KBM-7 (cell line): ENCODE data around the gene AIG1.
"Not testable (repeated sequence)": the region's sequence is repeated elsewhere in the genome, so short reads cannot be mapped to it uniquely, and the experiment has no call there.

ENCODE experiments used
- DNase-seq: peaks from one replicate; pipeline ENCODE4 v3.0.0-alpha.2; 2015
- in situ Hi-C: fragments of 300-500 bp; cut with MboI; formaldehyde crosslinking; loops from 2 replicates; pipeline ENCODE4 v1.14.3; 2020; ENCODE audit warnings: low sequenced_read_pairs, low pct_unique_long_range_greater_than_20kb, mixed read lengths

AIG1 gene

DNA sequence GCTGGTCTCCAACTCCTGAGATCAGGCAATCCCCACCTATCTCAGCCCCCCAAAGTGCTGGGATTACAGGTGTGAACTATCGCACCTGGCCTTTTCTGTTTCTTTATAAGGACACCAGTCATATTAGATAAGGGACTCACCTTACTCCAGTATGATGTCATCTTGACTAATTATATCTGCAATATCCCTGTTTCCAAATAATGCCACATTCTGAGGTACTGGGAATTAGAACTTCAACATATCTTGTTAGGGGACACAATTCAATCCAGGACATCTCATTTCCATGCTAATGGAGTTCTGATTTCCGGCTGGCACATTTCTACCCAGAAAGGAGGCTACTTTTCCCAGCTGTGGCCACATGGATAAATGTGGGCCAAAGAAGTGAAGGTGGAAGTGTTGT is 6.4 kb upstream of the AIG1 start:
- DNase-seq = no peak
- in situ Hi-C loops = no loop called here

DNA sequence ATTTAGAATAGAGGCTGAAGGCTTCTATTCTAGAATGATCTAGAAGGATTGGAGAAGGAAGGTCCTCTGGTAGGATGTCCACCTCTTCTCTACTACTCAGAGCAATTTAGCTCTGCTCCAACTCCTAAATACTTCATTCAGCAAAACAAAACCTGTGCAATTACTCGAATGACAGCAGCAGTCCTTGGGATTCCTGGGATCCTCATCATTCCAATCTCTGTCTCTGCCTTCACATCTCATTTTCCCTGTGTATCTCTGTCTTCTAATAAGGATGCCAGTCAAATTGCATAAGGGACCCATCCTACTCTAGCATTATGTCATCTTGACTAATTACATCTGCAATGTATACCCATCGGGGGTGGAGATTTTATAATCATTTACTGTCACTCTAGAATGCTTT is 5.5 kb upstream of the AIG1 start:
- DNase-seq = no peak
- in situ Hi-C loops = no loop called here

DNA sequence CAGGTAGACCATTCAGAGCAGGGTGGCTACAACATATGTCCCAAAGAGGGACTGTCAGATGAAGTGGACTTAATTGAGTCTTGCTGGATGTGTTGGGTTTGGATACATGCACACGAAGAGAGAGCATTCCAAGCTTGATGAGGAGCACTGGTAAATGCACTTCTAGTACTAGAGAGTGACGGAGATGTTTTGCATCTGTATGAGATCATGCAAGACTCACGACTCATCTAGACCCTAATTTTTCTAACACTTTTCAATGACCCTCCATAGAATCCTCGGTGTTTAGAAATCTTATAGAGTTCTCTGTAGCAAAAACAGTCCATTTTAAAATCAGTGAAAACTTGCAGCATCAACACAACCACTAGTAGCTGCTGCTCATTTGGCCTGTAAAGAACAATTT is 4.8 kb upstream of the AIG1 start:
- DNase-seq = no peak
- in situ Hi-C loops = no loop called here

DNA sequence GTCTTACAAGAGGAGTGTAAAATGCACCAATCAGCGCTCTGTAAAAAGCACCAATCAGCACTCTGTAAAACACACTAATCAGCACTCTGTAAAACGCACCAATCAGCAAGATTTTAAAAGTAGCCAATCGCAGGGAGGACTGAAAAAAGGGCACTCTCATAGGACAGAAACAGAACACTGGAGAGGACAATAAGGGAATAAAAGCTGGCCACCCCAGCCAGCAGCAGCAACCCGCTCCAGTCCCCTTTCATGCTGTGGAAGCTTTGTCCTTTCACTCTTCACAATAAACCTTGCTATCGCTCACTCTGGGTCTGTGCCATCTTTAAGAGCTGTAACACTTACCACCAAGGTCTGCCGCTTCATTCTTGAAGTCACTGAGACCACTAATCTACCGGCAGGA is 1.7 kb upstream of the AIG1 start:
- in situ Hi-C loops = no loop called here

DNA sequence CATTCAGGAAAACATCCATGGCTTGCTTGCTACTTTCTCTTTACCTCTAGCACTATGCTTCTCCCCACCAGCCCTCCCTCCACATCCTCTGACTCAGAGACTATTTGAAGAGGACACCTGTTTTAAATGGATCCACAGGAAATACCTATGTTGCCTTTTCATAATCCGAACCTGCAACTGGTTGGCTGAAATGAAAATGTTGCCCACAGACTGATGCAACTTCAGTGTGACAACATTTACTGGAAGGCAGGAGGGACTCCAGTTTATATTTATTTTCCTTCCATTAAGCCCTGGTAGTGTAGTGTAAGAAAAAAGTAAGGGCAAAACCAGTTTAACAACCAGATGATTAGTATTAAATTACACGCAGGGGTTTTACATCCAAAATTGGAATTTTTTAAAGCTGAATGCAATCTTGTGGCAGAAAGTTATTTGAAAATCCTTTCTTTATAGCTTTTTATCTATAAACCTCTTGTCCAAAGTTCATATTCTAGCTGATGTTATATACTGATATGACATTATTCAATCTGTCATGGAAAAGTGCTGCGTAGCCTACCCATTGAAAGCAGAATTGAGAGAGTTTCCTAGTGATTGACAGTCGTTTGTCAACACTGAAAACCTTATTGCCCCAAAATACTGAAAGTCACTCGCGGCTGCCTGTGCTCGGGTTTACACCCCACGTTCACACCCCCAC is 881 bp upstream of the AIG1 start:
- in situ Hi-C loops = no loop called here
- DNase-seq = no peak

More for the DNA sequence above, 1.7 kb upstream of the AIG1 start:
- DNase-seq = no peak

DNA sequence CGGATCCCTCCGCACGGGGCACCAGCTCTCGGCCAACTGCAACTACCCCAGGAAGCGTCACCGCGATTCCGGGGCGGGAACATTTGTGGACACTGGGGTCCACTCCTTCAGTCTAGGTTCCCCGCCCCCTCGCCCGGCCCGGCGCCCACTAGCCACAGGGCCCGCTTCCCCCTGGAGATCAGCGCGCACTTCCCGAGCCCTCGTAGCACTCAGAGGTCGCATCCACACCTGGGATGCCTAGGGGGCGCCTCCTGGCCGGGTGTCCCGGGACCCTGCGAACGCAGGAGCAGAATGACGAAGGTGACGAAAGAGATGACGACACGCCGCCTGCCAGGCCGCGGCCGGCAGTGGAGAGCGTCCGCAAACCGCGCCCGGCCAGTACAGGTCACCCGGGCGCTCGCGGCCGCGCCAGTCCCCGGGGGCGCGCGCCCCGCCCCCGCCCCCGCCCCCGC is 309 bp upstream of the AIG1 start:
- in situ Hi-C loops = no loop called here
- peak; percentile 67 for DNase-seq

DNA sequence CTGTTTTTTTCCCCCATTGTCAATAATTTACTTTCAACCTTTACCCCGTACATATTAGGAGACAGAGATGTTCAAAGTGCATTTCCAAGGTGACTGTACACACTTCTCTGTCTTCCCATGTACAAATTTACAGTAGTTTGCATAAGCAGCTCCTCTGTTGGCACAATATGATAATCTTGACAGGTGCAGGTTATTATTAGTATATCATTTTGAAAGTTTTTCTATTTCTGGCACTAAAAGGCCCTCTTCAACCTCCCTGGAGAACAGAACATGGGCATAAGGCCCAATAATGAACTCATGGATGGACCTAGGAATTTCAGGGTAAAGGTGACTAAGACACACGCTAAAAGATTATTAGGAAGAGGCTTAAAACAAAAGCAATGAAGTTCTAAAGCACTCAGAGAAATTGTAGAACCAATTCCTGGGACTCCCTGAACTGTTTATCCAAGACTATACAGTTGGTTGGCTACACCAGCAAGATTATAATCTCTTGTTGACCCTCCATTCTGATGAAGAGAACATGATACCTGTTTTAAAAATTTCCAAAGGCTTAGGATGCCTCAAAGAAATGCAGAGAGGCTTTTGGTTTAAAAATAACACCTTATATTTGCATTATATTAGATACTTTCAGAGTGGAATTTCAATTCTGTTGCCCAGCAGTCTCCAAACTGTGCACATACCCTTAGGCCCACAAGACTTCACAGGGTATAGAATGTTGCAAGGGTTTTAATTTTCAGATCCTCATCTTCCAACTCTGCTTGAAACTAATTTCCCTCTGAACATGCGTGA is 1.1 kb downstream of the AIG1 start:
- no peak for DNase-seq
- in situ Hi-C loops = no loop called here

DNA sequence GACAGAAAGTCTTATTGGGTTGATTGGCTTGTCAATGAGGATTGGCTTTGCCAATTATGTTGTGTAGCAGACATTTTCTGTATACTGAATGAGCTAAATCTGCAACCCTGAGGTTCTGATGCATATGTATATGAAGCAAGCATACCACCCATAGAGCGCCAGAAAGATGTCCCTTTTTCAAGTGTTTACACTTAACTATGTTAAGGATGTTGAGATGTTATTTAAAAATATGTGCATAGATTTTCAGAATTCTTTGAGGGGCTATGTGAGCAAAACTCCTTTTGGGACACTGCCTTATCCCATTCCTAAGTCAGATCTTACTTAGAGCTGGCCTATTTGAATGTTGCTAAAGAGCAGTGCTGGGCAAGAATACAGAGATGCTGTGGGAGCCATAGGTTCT is 1.9 kb downstream of the AIG1 start:
- in situ Hi-C loops = no loop called here
- DNase-seq = no peak

DNA sequence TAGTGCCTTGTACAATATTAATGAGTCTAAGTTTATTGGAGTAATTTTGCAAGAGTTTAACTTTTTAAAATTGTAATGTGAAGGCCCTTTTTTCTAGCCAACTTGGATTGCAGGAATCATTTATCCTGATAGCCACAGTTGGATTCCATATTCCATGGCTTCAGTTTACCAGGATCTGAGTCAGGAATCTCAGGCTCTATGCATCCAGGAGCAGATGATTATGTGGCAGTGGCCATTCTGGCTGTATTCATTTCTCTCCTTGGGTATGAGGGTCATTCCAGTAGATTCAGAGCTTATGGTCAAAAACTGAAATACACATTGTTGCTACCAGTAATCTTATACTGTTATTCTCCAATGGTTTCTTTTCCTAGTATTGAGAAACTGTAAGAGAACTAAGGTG is 2.9 kb downstream of the AIG1 start:
- no peak for DNase-seq
- in situ Hi-C loops = no loop called here

DNA sequence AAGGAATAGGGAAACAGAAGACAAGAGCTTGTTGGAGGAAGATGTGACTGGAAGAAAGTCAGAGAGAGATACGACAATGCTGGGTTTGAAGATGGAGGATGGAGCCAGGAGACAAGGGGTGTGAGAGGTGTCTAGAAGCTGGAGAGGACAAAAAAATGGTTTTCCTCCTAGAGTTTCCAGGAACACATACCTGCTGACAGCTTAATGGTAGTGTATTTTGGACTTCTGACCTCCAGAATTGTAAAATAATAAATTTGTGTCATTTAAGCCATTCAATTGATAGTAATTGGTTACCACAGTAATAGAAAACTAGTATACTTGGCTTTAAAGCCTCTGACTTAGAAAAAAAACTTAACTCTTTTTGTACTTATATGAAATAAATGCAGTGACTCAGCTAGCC is 3.6 kb downstream of the AIG1 start:
- no peak for DNase-seq
- in situ Hi-C loops = no loop called here

DNA sequence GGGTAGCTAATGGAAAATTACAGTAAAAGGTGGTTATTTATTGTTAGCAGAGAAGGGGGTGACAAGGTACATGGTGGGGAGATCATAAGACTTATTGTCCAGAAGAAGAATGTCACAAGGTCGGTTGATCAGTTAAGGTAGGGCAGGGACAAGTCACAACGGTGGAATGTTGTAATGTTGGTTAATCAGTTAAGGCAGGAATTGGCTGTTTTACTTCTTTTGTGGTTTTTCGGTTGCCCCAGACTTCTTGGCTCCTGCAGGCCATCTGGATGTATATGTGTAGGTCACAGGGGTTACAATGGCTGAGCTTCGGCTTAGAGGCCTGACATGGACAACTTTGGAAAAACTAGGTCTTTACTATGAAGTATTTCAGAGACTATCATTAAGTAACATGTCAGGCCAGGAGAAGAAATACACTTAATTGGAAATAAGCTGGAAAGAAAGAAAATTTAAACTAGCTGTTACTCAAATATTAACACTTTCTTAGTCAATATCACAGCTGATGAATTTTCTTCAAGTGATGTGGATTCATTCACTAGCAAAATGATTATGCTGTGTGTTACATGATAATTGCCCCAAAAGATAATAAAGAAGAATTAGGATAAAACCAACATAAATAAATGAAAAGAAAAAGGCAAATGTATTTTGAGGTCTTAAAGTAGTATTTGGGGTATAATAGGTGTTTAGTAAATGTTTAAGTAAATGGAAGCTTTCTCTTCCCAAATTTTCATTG is 4.4 kb downstream of the AIG1 start:
- in situ Hi-C loops = no loop called here
- DNase-seq = peak; percentile 8

DNA sequence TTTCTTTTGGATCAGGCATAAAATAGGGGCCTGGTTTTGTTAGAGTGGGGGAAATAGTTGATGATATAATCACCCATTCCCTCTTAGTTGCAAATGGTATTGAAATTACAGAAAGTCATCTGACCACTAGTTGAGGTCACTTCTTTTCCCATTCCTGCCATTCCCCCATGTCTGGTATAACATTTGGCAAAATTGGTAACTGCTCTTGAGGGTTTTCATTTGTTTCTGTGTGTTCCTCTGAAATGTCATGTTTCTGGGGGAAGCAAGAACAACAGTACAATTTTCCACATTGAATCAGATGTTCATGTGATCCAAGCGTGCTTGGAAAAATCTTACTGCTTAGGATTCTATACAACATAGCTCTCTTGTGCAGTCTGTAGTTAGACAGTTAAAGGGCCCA is 7.3 kb downstream of the AIG1 start:
- in situ Hi-C loops = no loop called here
- DNase-seq = no peak

DNA sequence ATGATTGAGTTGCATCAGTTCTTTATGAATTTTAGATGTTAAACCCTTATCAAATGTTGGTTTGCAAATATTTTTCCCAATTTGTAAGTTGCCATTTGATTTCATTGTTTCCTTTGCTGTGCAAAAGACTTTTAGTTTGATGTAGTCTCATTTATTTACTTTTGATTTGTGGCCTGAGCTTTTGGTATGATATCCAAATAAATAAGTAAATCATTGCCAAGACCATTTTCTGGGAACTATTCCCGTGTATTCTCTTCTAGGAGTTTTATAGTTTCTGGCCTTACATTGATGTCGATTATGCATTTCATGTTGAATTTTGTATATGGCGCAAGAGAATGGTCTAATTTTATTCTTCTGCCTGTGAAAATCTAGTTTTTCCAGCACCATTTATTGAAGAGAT is 13.4 kb downstream of the AIG1 start:
- no peak for DNase-seq
- in situ Hi-C loops = no loop called here

DNA sequence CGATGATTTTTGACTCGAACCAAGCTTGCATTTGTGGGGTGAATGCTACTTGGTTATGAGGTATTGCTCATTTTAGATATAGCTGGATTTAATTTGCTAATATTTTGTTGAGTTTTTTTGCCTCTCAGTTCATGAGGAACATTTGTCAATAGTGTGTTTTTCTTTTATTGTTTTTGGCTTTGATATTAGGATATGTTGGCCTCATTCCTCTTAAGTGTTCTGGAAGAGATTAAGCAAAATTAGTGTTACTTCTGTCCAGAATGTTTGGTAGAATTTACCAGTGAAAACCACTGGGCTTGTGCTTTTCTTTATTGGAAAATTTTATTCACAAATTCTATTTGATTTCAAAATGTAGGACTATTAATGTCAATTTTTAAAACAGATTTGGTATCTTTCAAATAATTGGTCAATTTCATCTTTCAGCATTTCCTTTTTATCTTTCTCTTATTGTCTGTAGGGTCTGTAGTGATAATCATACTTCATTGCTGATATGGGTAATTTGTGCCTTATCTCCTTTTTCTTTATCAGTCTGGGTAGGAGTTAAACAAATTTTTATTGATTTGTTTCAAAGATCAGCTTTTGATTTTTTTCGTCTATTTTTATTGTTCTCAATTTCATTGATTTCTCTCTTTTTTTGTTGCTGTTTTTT is 14.1 kb downstream of the AIG1 start:
- DNase-seq = no peak
- in situ Hi-C loops = no loop called here

DNA sequence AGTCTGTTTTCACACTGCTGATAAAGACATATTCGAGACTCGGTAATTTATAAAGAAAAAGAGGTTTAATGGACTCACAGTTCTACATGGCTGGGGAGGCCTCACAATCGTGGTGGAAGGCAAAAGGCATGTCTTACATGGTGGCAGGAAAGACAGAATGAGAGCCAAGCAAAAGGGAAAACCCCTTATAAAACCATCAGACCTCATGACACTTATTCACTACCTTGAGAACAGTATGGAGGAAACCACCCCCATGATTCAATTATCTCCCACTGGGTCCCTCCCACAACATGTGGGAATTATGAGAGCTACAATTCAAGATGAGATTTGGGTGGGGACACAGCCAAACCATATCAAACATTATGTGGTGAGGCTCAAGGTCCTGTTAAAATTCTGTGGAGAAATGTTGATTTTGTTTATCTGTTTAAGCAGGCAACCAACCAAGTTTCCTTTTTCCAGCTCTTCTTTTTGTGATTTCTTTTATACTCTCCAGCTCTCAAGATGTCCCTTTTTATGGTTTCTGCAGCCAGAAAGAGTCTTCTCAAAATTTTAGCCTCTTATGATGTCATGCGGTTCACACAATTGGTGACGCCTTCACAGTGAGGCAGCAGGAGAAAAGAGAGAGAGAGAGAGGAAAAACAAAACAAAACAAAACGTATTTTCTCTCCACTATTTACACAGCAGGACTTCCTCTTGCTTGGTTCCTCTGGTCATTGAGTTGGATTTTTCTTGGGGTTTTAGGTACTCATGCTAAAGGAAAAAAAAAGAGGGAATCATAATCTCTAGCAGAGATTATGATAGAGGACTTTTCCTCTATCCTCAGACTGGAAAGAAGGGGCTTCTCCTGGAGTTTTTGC is 18.0 kb downstream of the AIG1 start:
- DNase-seq = no peak
- in situ Hi-C loops = no loop called here

DNA sequence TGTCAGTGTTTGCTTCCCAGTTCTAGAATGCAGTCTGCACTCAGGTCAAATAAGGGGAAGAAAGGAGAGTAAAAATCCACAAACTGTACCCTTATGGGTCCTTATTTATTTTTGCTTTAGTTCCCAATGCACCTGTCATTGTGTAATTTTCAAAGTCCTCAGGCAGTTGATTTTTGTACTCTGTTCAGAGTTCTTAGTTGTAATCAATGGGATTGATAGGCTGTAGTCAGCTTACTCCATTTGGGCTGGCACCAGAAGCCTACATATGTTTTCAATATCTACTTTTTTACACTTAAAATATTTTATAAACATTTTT is 18.6 kb downstream of the AIG1 start:
- in situ Hi-C loops = no loop called here
- no peak for DNase-seq

DNA sequence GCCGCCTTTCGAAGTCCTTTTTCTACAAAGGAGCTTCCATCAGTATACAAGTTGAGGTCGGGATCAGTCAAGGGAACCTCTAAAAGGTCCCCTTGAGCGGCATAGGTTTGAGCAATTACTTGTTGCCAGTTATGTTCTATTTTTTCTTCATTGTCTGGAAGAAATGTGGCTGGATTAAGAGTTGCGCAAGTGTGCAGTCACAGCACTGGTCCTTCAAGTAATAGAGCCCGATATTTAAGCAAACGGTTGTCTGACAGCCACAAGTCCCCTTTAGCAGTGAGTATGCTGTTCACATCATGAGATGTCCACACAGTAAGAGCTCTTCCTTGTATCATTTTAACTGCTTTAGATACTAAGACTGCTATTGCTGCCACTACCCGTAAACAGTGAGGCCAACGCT is 21.6 kb downstream of the AIG1 start:
- in situ Hi-C loops, DNase-seq: not testable (repeated sequence)

DNA sequence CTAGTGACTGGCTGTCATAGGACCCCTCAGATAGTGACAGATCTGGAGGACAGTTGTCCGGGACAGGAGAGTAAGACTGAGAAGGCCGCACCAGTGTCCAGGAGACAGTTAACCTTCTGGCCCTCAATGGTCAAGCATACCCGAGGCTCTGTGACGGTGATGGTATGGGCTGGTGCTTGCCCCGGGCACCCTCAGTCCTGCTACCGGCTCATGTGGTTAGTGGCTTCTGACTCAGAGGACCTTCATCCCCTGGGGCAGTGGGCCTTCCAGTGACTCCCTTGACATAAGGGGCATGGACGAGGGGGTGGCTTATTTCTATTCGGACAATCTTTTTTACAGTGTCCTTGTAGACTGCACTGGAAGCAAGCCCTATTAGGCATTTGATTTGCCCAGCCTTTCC is 23.3 kb downstream of the AIG1 start:
- in situ Hi-C loops, DNase-seq: not testable (repeated sequence)

DNA sequence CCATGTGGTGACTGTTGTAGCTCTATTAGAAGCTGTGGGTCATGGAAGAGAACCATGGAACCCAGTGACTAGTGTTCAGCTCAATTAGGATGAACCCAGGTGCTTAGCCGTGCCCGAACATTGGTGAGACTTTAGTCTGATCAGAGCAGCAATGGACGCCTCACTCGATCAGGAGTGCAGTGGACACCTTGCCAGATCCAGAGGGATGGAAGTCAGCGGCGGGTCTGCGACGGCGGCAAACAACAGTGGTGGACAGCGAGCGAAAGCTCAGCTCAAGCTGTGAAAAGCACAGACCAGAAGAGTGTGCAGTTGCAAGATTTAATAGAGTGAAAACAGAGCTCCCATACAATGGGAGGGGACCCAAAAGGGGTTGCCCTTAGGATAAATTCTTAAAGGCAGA is 26.6 kb downstream of the AIG1 start:
- DNase-seq, in situ Hi-C loops: not testable (repeated sequence)
